Diencephalon (tissue), 1 donor: ENCODE measurements around the gene SGCA. TPM values are rescaled to one million over a fixed set of nuclear protein-coding genes. Genes with fewer than 3 reads are reported as not detected.

Experiments used
- total RNA-seq: library from RNA; depleted of rRNA; stranded (reverse); fragments of >200 nt; gene quantifications from one replicate; pipeline ENCODE4 v1.2.3, GENCODE V29; 2014

SGCA gene
- total RNA-seq = not detected

GRCh38 chr17:50165867-50166517 lies at the start of gene SGCA:
SGCA (plus strand) TSS chr17:50166005; CDS start chr17:50166041, 36 bp downstream.

GRCh38 chr17:50129728-50130558 lies 35.9 kb upstream of the SGCA start, which contains the start of gene SAMD14:
SAMD14 (minus strand) TSS chr17:50130160; CDS start chr17:50124959, 5,201 bp downstream.

GRCh38 chr17:50150354-50151040 lies 15.3 kb upstream of the SGCA start, which contains the start of gene PPP1R9B:
PPP1R9B (minus strand) TSS chr17:50150677; CDS start chr17:50150513, 164 bp downstream.

GRCh38 chr17:50201276-50201854 lies 35.6 kb downstream of the SGCA start, which contains the start of gene COL1A1:
COL1A1 (minus strand) TSS chr17:50201631; CDS start chr17:50201513, 118 bp downstream.

Other genes with a start within 250 kb of the SGCA start
- gene DLX4, start 196.8 kb upstream of the SGCA start, total RNA-seq = not detected
- gene DLX3, start 170.8 kb upstream of the SGCA start, total RNA-seq = not detected
- 33.4 TPM for gene ITGA3, start 109.9 kb upstream of the SGCA start, total RNA-seq
- 21.5 TPM for gene PDK2, start 70.7 kb upstream of the SGCA start, total RNA-seq
- 29.8 TPM for gene SAMD14, start 35.8 kb upstream of the SGCA start, total RNA-seq
- 59.7 TPM for gene PPP1R9B, start 15.3 kb upstream of the SGCA start, total RNA-seq
- 42.7 TPM for gene COL1A1, start 35.6 kb downstream of the SGCA start, total RNA-seq
- not detected for gene TMEM92, start 108.5 kb downstream of the SGCA start, total RNA-seq
- gene XYLT2, start 180.1 kb downstream of the SGCA start, total RNA-seq = 14.1 TPM
- gene MRPL27, start 207.2 kb downstream of the SGCA start, total RNA-seq = 40.8 TPM
- 1.4 TPM for gene EME1, start 207.2 kb downstream of the SGCA start, total RNA-seq
- gene LRRC59, start 231.5 kb downstream of the SGCA start, total RNA-seq = 48.9 TPM